Activated naive CD4-positive, alpha-beta T cell treated with anti-CD3 and anti-CD28 coated beads, Interleukin-2, amount 10 ng/mL, durations not matched to agents 7 days and 5 days (primary cell): ENCODE results near the gene RNF212.

Experiments
- CTCF ChIA-PET: fragments of 350-600 bp; sonication (Branson Sonifier 250); formaldehyde crosslinking; loops from one replicate; lab custom pipeline; 2021; ENCODE audit warnings: antibody characterized with exemption; lab: Charles Lee
- DNase-seq: peaks from one replicate; pipeline ENCODE4 v3.0.0-alpha.2; 2020
- H3K27ac Mint-ChIP-seq: one replicate; pipeline ENCODE4 v1.8.0; 2021; ENCODE audit warnings: mild to moderate bottlenecking, moderate library complexity, mixed read lengths
- H3K27me3 Mint-ChIP-seq: one replicate; pipeline ENCODE4 v1.8.0; 2021; ENCODE audit warnings: mild to moderate bottlenecking, mixed read lengths
- H3K36me3 Mint-ChIP-seq: one replicate; pipeline ENCODE4 v1.8.0; 2021; ENCODE audit warnings: mixed read lengths
- H3K4me1 Mint-ChIP-seq: one replicate; pipeline ENCODE4 v1.8.0; 2021; ENCODE audit warnings: mixed read lengths
- H3K4me3 Mint-ChIP-seq: one replicate; pipeline ENCODE4 v1.8.0; 2021; ENCODE audit warnings: mild to moderate bottlenecking, moderate library complexity, mixed read lengths
- H3K9me3 Mint-ChIP-seq: one replicate; pipeline ENCODE4 v1.8.0; 2021; ENCODE audit warnings: mixed read lengths

RNF212 gene

DNA sequence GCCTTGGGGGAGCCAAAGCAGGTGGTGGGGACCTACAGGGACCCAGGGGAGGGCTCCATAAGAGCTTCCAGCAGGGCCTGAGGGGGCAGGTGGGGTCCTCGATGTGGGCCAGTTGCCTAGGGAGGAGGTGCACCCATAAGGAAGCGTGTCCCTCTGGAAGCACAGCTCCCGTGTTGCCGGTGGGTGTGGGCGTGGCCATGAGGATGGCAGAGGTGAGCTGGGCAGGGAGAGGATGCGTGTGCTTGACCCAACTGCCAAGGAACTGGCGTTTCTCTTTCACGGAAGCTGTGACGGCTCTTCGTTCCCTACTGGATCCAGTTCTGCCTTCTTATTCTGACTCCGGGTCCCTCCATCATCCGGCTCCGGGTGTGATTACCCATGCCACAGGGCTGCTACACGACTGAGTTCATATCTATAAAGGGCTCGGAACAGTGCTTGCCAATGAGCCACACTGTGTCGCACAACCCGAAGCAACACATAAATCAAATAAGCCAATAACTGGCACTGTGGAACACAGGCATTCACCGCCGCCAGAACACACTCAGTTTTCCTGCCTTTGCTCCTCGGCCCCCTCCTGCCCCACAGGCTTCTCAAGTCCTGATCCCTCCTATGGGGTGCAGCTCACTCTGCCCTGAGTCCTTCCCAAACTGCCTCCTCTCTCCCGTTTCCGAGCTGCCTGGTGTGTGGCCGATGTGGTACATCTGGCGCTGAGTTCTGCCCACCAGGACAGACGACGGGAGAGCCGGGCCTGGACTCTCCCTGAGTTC, 35.5 kb downstream of the RNF212 start:
- peaks cover 47% of the 10 kb centered on the region for H3K27me3 Mint-ChIP-seq
- H3K27ac Mint-ChIP-seq, result no peak overlapping the region
- no peak overlapping the region for H3K4me3 Mint-ChIP-seq
- CTCF ChIA-PET, result no interaction called here
- H3K36me3 Mint-ChIP-seq, result no peaks in the 10 kb centered on the region
- peaks cover 2% of the 10 kb centered on the region for H3K4me1 Mint-ChIP-seq
- no peak for DNase-seq
- H3K9me3 Mint-ChIP-seq, result no peaks in the 10 kb centered on the region

DNA sequence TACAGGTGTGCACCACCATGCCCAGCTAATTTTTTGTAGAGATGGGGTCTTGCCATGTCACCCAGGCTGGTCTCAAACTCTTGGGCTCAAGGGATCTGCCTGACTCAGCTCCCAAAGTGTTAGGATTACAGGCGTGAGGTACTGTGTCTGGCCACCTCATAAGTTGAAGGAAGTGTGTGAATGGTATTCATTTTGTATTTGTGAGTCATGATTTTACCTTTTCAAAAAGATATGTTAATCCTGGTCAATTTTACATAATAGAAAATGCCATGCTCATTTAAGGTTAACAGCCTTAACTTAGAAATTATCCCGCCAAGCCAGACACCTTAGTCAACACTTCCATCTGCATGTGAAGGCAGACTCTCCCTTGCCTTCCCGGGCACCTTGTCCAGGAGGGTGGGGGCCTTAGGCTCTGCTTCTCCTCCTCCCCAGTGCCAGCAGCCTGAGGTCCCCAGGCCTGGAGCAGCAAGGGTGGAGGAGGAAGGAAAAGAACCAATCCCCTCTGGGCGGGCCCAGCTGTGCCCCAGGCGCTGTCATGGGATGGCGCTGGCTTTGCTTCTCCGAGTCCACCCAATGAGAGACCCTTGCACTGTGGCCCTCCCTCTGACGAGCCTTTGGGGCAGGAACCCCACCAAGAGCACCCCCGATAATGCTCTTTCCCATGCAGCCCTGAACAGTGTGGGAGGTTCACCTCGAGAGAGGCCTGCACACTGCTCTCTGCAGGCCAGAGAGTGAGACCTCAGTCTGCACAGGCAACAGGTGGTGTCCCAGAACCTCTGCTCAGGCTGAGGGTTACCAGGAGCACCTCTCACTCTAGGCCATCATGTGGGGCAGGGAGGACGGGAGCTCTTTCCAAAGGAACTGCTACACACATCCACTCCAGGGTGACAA, 37.3 kb downstream of the RNF212 start:
- H3K9me3 Mint-ChIP-seq, result no peaks in the 10 kb centered on the region
- H3K27me3 Mint-ChIP-seq, result peaks cover 43% of the 10 kb centered on the region
- H3K27ac Mint-ChIP-seq, result no peak overlapping the region
- H3K4me1 Mint-ChIP-seq, result peaks cover 3% of the 10 kb centered on the region
- CTCF ChIA-PET, result interaction anchor here (0.9 kb wide), 1 partner anchor 23 kb away, joined by 3 read pairs; no protein-coding TSS in a partner anchor
- H3K4me3 Mint-ChIP-seq, result no peak overlapping the region
- DNase-seq, result no peak
- H3K36me3 Mint-ChIP-seq, result no peaks in the 10 kb centered on the region

- no peak for DNase-seq
- Mint-ChIP-seq H3K36me3 (no peaks in the 10 kb centered on the region), H3K27ac (no peak overlapping the region), H3K4me1 (peaks cover 3% of the 10 kb centered on the region), H3K9me3 (no peaks in the 10 kb centered on the region), H3K27me3 (peaks cover 40% of the 10 kb centered on the region), H3K4me3 (no peak overlapping the region)
- CTCF ChIA-PET, result interaction anchor here (0.9 to 1.2 kb wide), 2 partner anchors 22 to 277 kb away, joined by 3 read pairs; no protein-coding TSS in a partner anchor
Observed at GRCh38 chr4:1075225-1075624, 38.1 kb downstream of the RNF212 start.

DNA sequence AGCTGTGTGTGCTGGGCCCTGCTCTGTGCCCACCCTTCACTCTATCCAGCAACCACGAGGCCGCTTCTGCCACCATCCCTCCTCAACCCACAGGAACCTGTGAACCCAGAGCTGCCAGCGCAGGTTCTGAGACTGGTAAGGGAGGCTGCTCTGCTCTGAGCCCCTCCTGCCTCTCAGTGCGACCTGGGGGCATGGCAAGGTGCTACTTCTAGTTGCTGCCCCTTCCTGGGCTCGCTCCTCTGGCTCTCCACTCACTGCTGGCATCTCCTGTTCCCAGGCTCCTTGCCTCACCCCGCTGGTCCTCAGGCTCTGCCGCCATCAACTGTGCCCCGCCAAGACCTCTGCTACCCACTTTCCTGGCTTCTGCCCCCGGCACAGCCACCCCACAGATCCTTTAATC, 39.3 kb downstream of the RNF212 start:
- Mint-ChIP-seq H3K27ac (no peak overlapping the region), H3K4me3 (no peak overlapping the region), H3K9me3 (no peaks in the 10 kb centered on the region), H3K27me3 (peaks cover 45% of the 10 kb centered on the region), H3K36me3 (no peaks in the 10 kb centered on the region), H3K4me1 (peaks cover 3% of the 10 kb centered on the region)
- no peak for DNase-seq
- CTCF ChIA-PET, result interaction anchor here (1.2 to 1.6 kb wide), 2 partner anchors 10 to 278 kb away, joined by 3 to 5 read pairs; no protein-coding TSS in a partner anchor

- CTCF ChIA-PET, result interaction anchor here (0.6 to 1.6 kb wide), 2 partner anchors 9 to 63 kb away, joined by 3 to 5 read pairs; no protein-coding TSS in a partner anchor
- no peak overlapping the region for H3K4me3 Mint-ChIP-seq
Observed at GRCh38 chr4:1072830-1073446, 40.4 kb downstream of the RNF212 start.

GRCh38 chr4:1069394-1069793, 44.0 kb downstream of the RNF212 start:
- Mint-ChIP-seq H3K27me3 (peaks cover 53% of the 10 kb centered on the region), H3K9me3 (no peaks in the 10 kb centered on the region), H3K36me3 (no peaks in the 10 kb centered on the region), H3K4me1 (peaks cover 3% of the 10 kb centered on the region), H3K27ac (no peak overlapping the region), H3K4me3 (no peak overlapping the region)
- no peak for DNase-seq
- CTCF ChIA-PET, result no interaction called here

More at GRCh38 chr4:1072830-1073446, 40.4 kb downstream of the RNF212 start:
- peaks cover 45% of the 10 kb centered on the region for H3K27me3 Mint-ChIP-seq
- DNase-seq, result peak; percentile 69
- H3K9me3 Mint-ChIP-seq, result no peaks in the 10 kb centered on the region
- H3K36me3 Mint-ChIP-seq, result no peaks in the 10 kb centered on the region
- H3K4me1 Mint-ChIP-seq, result peaks cover 3% of the 10 kb centered on the region
- H3K27ac Mint-ChIP-seq, result peak overlapping the region; percentile 60

DNA sequence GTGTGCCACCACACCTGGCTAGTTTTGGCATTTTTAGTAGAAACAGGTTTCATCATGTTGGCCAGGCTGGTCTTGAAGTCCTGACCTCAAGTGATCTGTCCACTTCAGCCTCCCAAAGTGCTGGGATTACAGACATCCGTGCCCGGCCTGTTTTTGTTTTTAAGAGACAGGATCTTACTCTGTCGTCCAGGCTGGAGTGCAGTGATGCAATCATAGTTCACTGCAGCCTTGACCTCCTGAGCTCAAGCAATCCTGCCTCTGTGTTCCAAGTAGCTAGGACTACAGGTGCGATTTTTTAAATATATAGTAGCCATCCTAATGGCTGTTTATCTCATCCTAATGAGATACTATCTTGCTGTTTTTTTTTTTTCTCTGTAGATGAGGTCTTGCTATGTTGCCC, 47.6 kb downstream of the RNF212 start:
- H3K27me3 Mint-ChIP-seq, result peaks cover 47% of the 10 kb centered on the region
- DNase-seq, result no peak
- H3K27ac Mint-ChIP-seq, result no peak overlapping the region
- peaks cover 10% of the 10 kb centered on the region for H3K4me1 Mint-ChIP-seq
- CTCF ChIA-PET, result no interaction called here
- H3K4me3 Mint-ChIP-seq, result no peak overlapping the region
- H3K9me3 Mint-ChIP-seq, result no peaks in the 10 kb centered on the region
- no peaks in the 10 kb centered on the region for H3K36me3 Mint-ChIP-seq

DNA sequence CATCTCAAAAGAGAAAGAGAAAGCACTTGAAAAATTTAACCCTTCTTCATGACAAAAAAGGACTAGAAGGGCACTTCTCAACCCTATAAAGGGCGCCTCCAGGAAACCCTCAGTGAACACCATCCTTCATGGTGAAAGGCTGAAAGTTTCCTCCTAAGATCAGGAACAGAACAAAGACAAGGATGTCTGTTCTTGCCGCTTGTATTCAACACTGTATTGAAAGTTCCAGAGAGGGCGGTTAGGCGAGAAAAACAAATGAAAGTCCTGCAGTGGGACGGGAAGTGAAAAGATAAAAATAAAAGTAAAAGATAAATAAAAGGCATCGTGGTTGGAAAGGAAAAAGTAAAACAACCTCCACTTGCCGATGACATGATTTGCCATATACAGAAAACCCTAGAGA, 50.9 kb downstream of the RNF212 start:
- Mint-ChIP-seq H3K27me3 (peaks cover 45% of the 10 kb centered on the region), H3K4me3 (no peak overlapping the region), H3K9me3 (no peaks in the 10 kb centered on the region), H3K27ac (no peak overlapping the region), H3K4me1 (peaks cover 10% of the 10 kb centered on the region), H3K36me3 (no peaks in the 10 kb centered on the region)
- CTCF ChIA-PET, result no interaction called here
- DNase-seq, result no peak

DNA sequence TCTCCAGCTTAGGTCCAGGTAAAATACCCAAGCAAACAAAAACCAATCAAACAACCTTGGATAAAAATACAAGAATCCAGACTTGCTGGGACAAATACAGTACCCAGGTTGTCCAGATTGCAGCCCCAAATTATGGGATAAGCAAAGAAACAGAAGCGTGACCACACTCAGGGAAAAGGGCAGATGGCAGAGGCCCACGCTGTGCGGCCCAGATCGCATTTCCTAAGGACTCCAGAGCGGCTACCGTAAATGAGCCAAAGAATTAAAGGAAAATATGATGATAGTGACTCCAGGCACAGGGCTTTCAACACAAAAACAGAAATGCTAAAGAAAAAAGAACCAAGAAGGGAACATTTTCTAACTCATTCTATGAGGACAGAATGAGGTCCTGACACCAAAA, 51.6 kb downstream of the RNF212 start:
- Mint-ChIP-seq H3K9me3 (no peaks in the 10 kb centered on the region), H3K27ac (no peak overlapping the region), H3K27me3 (peaks cover 44% of the 10 kb centered on the region), H3K36me3 (no peaks in the 10 kb centered on the region), H3K4me1 (peaks cover 10% of the 10 kb centered on the region), H3K4me3 (no peak overlapping the region)
- no peak for DNase-seq
- CTCF ChIA-PET, result no interaction called here

GRCh38 chr4:1061056-1061700, 52.2 kb downstream of the RNF212 start:
- no peak overlapping the region for H3K4me3 Mint-ChIP-seq
- H3K9me3 Mint-ChIP-seq, result no peaks in the 10 kb centered on the region
- CTCF ChIA-PET, result no interaction called here
- H3K27ac Mint-ChIP-seq, result no peak overlapping the region
- H3K27me3 Mint-ChIP-seq, result peaks cover 40% of the 10 kb centered on the region
- H3K36me3 Mint-ChIP-seq, result no peaks in the 10 kb centered on the region
- no peak for DNase-seq
- H3K4me1 Mint-ChIP-seq, result peaks cover 12% of the 10 kb centered on the region

GRCh38 chr4:1060621-1061020, 52.7 kb downstream of the RNF212 start:
- no peaks in the 10 kb centered on the region for H3K9me3 Mint-ChIP-seq
- H3K4me1 Mint-ChIP-seq, result peaks cover 18% of the 10 kb centered on the region
- peaks cover 42% of the 10 kb centered on the region for H3K27me3 Mint-ChIP-seq
- no peak for DNase-seq
- no peak overlapping the region for H3K4me3 Mint-ChIP-seq
- H3K27ac Mint-ChIP-seq, result no peak overlapping the region
- CTCF ChIA-PET, result no interaction called here
- H3K36me3 Mint-ChIP-seq, result no peaks in the 10 kb centered on the region

- CTCF ChIA-PET, result no interaction called here
- Mint-ChIP-seq H3K4me1 (peaks cover 20% of the 10 kb centered on the region), H3K36me3 (no peaks in the 10 kb centered on the region)
Observed at GRCh38 chr4:1060121-1060520, 53.2 kb downstream of the RNF212 start.

DNA sequence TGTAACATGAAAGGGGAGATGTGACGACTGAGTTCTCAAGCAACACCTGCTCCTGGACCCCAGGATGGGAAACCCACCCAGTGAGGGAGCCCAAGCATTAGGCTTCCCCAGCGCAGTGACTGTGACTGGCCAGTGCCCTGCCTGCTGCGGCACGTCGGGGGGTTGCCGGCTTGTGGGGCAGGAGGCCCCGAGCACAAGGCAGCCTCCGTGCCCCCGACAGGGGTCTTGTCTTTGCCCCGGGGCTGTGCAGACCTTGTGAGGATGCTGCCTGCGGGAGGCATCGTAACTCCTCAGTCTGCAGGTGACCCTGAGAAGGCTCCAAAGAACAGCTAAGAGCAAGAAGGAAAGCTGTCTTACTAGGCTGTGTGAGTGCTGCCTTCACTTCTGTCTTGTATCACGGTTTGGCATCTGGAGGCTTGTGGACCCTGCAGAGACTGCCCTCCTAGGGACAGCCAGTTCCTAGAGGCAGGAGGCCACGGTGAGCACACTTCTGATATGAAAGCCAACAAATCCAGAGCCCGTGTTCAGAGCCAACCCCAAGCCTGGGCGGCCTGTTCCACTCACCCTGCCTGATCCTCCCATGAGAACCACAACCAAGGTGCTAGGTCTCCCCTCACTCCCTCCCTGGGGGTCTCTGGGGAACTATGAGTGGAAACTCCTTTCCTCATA, 54.2 kb downstream of the RNF212 start:
- DNase-seq, result peak; percentile 15

More at GRCh38 chr4:1060121-1060520, 53.2 kb downstream of the RNF212 start:
- Mint-ChIP-seq H3K4me3 (no peak overlapping the region), H3K27me3 (peaks cover 42% of the 10 kb centered on the region), H3K27ac (no peak overlapping the region), H3K9me3 (no peaks in the 10 kb centered on the region)
- peak; percentile 13 for DNase-seq

More for the DNA sequence above, 54.2 kb downstream of the RNF212 start:
- Mint-ChIP-seq H3K4me1 (peaks cover 20% of the 10 kb centered on the region), H3K36me3 (no peaks in the 10 kb centered on the region), H3K9me3 (no peaks in the 10 kb centered on the region), H3K27ac (no peak overlapping the region), H3K27me3 (peaks cover 44% of the 10 kb centered on the region), H3K4me3 (no peak overlapping the region)
- CTCF ChIA-PET, result no interaction called here
